ENCODE results near the gene ANKRD39. TPM values are rescaled to one million over a fixed set of nuclear protein-coding genes. Genes with fewer than 3 reads are reported as not detected.

Gene ANKRD39
- total RNA-seq, 1 experiment from 2014 or later = 24.4 TPM

- BruUV-seq (replicated peaks) = no TSS peak
- intact Hi-C loops (cut with micrococcal nuclease; ENCODE audit: unreplicated experiment) (no loop called here), in situ Hi-C loops (cut with HindIII; ENCODE audit: low pct_unique_long_range_greater_than_20kb, low sequenced_read_pairs) (no loop called here)
- Histone ChIP-seq H3K27me3 (ENCODE audit: control insufficient read depth, insufficient read depth, low read length) (no peaks in the 10 kb centered on the region), H3K4me3 (ENCODE audit: low read depth in 2 of 2, low read length in 2 of 2) (no peak overlapping the region), H3K4me1 (ENCODE audit: control insufficient read depth, insufficient read depth, low read length) (no peaks in the 10 kb centered on the region; the same call in 1 of the 2 replicates), H3K27ac (ENCODE audit: low read length) (no peak overlapping the region), H3K9me3 (ENCODE audit: control insufficient read depth, insufficient read depth, low read depth, low read length) (no peaks in the 10 kb centered on the region), H3K36me3 (ENCODE audit: control insufficient read depth, insufficient read depth, low read length) (no peaks in the 10 kb centered on the region)
- DNase-seq (ENCODE audit: low read depth, low spot score) = no peak
- TF ChIP-seq REST (IDR thresholded peaks at IDR 0.05; ENCODE audit: insufficient read depth in 1 of 2, low read depth in 2 of 2, low read length in 1 of 2) (no peak), POLR2AphosphoS5 (IDR thresholded peaks at IDR 0.05; ENCODE audit: low read depth, low read length) (no peak), SIN3A (IDR thresholded peaks at IDR 0.05; ENCODE audit: borderline replicate concordance, insufficient read depth, low read depth, low read length) (no peak), TCF7L2 (IDR thresholded peaks at IDR 0.05; ENCODE audit: low read depth, low read length) (no peak), CTCF (IDR thresholded peaks at IDR 0.05) (no peak)
- ATAC-seq = no peak
- ChIA-PET POLR2A (no interaction called here), CTCF (no interaction called here)
Measured at GRCh38 chr2:96888072-96889011, 30.5 kb upstream of the ANKRD39 start.

- Histone ChIP-seq H3K4me3 (ENCODE audit: low read depth in 2 of 2, low read length in 2 of 2) (no peak overlapping the region), H3K4me1 (ENCODE audit: control insufficient read depth, insufficient read depth, low read length) (no peaks in the 10 kb centered on the region; the same call in 1 of the 2 replicates), H3K9me3 (ENCODE audit: control insufficient read depth, insufficient read depth, low read depth, low read length) (no peaks in the 10 kb centered on the region), H3K27me3 (ENCODE audit: control insufficient read depth, insufficient read depth, low read length) (no peaks in the 10 kb centered on the region), H3K27ac (ENCODE audit: low read length) (no peak overlapping the region), H3K36me3 (ENCODE audit: control insufficient read depth, insufficient read depth, low read length) (no peaks in the 10 kb centered on the region)
- TF ChIP-seq TCF7L2 (IDR thresholded peaks at IDR 0.05; ENCODE audit: low read depth, low read length) (no peak), CTCF (IDR thresholded peaks at IDR 0.05) (no peak), POLR2AphosphoS5 (IDR thresholded peaks at IDR 0.05; ENCODE audit: low read depth, low read length) (no peak), REST (IDR thresholded peaks at IDR 0.05; ENCODE audit: insufficient read depth in 1 of 2, low read depth in 2 of 2, low read length in 1 of 2) (no peak), SIN3A (IDR thresholded peaks at IDR 0.05; ENCODE audit: borderline replicate concordance, insufficient read depth, low read depth, low read length) (no peak)
- DNase-seq (ENCODE audit: low read depth, low spot score) = no peak
- no peak for ATAC-seq
- in situ Hi-C loops (cut with HindIII; ENCODE audit: low pct_unique_long_range_greater_than_20kb, low sequenced_read_pairs) = no loop called here
- ChIA-PET CTCF (no interaction called here), POLR2A (no interaction called here)
- no TSS peak for BruUV-seq (replicated peaks)
- intact Hi-C loops (cut with micrococcal nuclease; ENCODE audit: unreplicated experiment) = no loop called here
Measured at GRCh38 chr2:96887493-96888012, 29.7 kb upstream of the ANKRD39 start.
